ENCODE data around the gene NMNAT3. TPM values are rescaled to one million over a fixed set of nuclear protein-coding genes. Genes with fewer than 3 reads are reported as not detected.

Gene NMNAT3
- total RNA-seq, 1 donor: 0.86 TPM

DNA sequence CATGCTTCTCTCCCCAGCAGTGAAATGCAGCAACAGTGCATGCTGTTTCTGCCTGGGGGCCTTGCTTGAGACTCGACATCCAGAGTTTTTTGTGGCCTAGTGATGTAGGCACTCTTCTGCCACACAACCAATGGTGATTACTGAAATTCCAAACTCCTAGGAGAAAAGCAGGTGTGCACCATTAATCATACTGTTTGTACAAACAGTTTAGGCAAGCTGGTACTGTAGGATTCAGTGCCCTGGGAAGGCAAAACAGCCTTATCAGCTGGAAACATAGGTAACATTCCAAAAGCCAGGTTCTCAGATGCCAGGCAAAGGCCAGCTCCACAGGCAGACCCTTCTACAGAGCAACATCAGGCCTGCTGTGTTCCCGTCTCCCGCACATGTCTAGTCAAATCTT lies 120.7 kb downstream of the NMNAT3 start:
- TF ChIP-seq, protein P1, sequence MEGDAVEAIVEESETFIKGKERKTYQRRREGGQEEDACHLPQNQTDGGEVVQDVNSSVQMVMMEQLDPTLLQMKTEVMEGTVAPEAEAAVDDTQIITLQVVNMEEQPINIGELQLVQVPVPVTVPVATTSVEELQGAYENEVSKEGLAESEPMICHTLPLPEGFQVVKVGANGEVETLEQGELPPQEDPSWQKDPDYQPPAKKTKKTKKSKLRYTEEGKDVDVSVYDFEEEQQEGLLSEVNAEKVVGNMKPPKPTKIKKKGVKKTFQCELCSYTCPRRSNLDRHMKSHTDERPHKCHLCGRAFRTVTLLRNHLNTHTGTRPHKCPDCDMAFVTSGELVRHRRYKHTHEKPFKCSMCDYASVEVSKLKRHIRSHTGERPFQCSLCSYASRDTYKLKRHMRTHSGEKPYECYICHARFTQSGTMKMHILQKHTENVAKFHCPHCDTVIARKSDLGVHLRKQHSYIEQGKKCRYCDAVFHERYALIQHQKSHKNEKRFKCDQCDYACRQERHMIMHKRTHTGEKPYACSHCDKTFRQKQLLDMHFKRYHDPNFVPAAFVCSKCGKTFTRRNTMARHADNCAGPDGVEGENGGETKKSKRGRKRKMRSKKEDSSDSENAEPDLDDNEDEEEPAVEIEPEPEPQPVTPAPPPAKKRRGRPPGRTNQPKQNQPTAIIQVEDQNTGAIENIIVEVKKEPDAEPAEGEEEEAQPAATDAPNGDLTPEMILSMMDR (IDR thresholded peaks at IDR 0.05; ENCODE audit: insufficient read depth, low read depth, low read length): no peak
- no peak for DNase-seq (ENCODE audit: low read depth)
- H3K4me3 ChIP-seq (ENCODE audit: low read depth, low read length): no peak overlapping the region

DNA sequence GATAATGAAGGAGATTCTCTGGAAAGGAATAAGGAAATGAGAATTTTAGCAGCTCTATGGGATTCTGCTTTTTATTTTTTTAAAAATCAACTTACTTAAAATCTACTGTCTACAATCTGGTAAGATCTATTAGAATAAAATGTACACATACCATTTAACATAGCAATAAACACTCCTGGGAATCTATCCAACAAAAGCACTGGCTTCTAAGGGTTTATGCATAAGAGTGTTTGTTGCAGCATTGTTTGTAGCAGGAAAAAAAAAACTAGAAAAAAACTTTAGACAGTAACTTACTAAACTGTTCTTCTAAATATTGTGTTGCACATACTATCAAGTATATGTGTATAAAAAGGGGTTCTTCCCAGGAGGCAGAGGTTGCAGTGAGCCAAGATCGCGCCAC lies 122.5 kb downstream of the NMNAT3 start:
- TF ChIP-seq, protein P1 (IDR thresholded peaks at IDR 0.05; ENCODE audit: insufficient read depth, low read depth, low read length): no peak
- DNase-seq (ENCODE audit: low read depth): peak; percentile 64

DNA sequence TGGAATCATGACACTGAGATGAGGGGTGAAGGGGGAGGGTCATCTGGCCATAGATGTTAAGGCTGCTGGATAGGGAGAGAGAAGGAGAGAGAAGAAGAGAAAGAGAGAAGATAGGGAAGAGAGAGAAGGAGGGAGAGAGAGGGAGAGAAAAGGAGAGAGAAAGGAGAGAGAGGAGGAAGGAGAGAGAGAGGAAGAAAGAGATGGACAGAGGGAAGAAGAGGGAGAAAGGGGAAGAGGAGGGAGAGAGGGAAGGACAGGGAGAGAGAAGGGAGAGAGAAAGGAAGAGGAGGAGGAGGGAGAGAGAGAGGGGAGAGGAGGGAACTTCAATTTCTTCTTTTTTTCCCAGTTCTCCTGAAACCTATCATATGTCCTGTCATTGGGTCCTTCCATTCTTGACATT lies 123.1 kb downstream of the NMNAT3 start:
- H3K4me3 ChIP-seq (ENCODE audit: low read depth, low read length): no peak overlapping the region
- TF ChIP-seq, protein P1 (IDR thresholded peaks at IDR 0.05; ENCODE audit: insufficient read depth, low read depth, low read length): no peak
- DNase-seq (ENCODE audit: low read depth): no peak

More for the DNA sequence above, 122.5 kb downstream of the NMNAT3 start:
- no peak overlapping the region for H3K4me3 ChIP-seq (ENCODE audit: low read depth, low read length)

DNA sequence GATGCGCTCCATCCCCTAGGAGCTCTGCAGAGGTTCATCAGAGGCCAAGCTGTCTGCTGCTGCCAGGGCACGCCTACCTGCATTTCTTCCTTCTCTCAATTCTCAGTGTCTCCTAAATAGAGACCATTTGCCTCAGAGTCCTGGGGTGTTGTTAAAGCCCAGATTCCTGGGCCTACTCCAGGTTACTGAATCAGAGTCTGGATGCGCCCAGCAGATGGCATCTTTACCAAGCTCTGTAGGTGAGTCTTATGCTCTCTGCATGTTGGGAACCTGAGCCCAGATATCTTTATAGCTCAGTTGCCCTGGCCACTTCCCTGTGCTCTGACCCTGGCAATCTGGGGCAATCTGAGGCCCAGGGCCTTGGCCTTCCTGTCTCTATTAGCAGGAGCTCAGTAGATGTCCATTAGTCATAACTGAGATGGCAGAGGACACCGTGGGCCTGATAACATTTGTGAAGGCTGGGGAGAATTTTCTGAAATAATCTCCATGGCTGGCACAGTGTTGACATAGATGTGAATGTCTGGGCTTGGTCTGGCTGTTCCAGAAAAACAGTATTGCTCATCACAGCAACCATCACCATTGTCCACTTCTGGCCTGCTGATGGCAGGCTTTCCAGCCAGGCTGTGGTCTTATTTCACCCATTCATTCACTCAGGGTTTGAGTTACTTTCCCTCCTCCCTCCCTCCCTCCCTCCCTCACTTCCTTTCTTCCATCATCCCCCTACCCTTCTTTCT lies 125.0 kb downstream of the NMNAT3 start:
- TF ChIP-seq, protein P1 (IDR thresholded peaks at IDR 0.05; ENCODE audit: insufficient read depth, low read depth, low read length): no peak
- H3K4me3 ChIP-seq (ENCODE audit: low read depth, low read length): no peak overlapping the region
- no peak for DNase-seq (ENCODE audit: low read depth)

DNA sequence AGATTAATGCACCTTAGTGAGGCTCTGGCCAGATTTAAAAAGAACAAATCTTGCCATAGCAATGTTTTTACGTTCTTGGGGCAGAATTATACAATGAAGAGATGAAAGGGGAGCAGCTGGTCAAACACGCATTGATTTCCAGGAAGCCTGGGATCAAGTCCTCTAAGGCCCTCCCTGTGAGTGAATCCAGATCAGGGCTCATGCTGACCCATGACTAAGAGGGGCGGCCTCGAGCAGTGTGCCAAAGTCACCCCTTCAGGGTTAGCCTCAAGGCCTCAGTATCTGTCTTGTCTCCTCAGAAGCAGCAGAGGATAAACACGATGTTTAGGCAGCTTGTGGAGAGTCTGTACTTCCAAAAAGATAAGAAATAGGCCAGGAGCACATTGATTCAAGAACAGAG lies 129.0 kb downstream of the NMNAT3 start:
- peak; percentile 68 for DNase-seq (ENCODE audit: low read depth)
- H3K4me3 ChIP-seq (ENCODE audit: low read depth, low read length): no peak overlapping the region
- TF ChIP-seq, protein P1 (IDR thresholded peaks at IDR 0.05; ENCODE audit: insufficient read depth, low read depth, low read length): no peak

DNA sequence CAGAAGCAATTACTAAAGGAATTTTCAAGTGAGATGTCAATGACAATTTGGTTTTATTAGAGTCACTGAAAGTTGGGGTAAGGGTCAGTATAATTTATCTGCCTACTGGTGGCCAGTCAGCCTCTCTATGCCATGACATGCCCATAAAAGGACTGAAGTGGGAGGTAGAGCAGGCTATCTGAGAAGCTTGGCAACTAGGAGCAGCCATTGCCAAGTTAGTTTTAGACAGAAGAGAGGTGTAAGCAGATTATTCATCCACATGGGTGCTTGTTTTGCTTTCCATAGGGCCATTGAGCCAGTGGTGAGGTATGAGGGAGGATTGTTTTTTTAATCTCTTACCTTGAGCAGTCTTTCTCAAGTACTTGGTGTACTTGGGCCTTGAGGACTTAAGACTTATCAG lies 130.1 kb downstream of the NMNAT3 start:
- no peak overlapping the region for H3K4me3 ChIP-seq (ENCODE audit: low read depth, low read length)
- no peak for DNase-seq (ENCODE audit: low read depth)
- TF ChIP-seq, protein P1 (IDR thresholded peaks at IDR 0.05; ENCODE audit: insufficient read depth, low read depth, low read length): no peak

DNA sequence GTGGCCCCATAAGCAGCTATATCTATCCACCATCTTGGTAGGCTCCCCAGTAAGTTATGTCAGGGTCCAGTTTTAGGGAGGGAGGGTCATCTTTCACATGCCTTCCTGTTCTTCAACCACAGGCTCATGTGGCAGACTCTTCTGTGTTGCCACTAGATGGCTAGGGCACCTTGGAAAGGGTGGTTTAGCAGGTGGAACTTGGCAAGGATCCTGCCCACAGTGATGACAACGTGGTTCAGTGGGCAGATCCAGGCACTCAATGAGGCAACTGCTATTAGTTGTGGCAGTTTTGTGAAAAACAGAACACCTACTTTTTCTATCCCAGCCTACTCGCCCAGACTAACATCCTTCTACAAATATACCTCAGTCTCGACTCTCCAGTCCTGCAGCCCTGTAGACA lies 131.0 kb downstream of the NMNAT3 start:
- DNase-seq (ENCODE audit: low read depth): no peak
- TF ChIP-seq, protein P1 (IDR thresholded peaks at IDR 0.05; ENCODE audit: insufficient read depth, low read depth, low read length): no peak
- H3K4me3 ChIP-seq (ENCODE audit: low read depth, low read length): no peak overlapping the region

All from fibroblast of villous mesenchyme (primary cell).